SK-N-SH treated with all-trans-retinoic acid at 6 μM for 48 hours (cell line): ENCODE data around the gene TRAPPC4.
"Not testable (repeated sequence)": the region's sequence is repeated elsewhere in the genome, so short reads cannot be mapped to it uniquely, and the experiment has no call there.

Experiments used
- RARB ChIP-seq: fragments of 250-450 bp; sonication (Bioruptor Pico); IDR thresholded peaks from 2 replicates; pipeline ENCODE4 v1.8.0; 2021; ENCODE audit warnings: mild to moderate bottlenecking, moderate library complexity
- TF ChIP-seq, protein P1 (sequence below): fragments of 250-450 bp; sonication (Bioruptor Pico); IDR thresholded peaks from 2 replicates; pipeline ENCODE4 v1.5.1; 2020; ENCODE audit warnings: low read depth, mild to moderate bottlenecking, moderate library complexity
- TF ChIP-seq, protein P2 (sequence below): fragments of 250-450 bp; sonication (Bioruptor Pico); IDR thresholded peaks from 2 replicates; pipeline ENCODE4 v1.8.0; 2020; ENCODE audit warnings: mild to moderate bottlenecking, moderate library complexity, borderline replicate concordance

DNA sequence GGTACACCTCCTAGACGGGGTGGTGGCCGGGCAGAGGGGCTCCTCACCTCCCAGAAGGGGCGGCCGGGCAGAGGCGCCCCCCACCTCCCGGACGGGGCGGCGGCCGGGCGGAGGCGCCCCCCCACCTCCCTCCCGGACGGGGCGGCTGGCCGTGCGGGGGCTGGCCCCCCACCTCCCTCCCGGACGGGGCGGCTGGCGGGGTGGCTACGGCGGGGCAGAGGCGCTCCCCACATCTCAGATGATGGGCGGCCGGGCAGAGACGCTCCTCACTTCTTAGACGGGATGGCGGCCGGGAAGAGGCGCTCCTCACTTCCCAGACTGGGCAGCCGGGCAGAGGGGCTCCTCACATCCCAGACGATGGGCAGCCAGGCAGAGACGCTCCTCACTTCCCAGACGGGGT is 40.6 kb downstream of the TRAPPC4 start:
- not testable (repeated sequence) for TF ChIP-seq RARB (CRISPR knock-in tag)
- TF ChIP-seq, protein P1, sequence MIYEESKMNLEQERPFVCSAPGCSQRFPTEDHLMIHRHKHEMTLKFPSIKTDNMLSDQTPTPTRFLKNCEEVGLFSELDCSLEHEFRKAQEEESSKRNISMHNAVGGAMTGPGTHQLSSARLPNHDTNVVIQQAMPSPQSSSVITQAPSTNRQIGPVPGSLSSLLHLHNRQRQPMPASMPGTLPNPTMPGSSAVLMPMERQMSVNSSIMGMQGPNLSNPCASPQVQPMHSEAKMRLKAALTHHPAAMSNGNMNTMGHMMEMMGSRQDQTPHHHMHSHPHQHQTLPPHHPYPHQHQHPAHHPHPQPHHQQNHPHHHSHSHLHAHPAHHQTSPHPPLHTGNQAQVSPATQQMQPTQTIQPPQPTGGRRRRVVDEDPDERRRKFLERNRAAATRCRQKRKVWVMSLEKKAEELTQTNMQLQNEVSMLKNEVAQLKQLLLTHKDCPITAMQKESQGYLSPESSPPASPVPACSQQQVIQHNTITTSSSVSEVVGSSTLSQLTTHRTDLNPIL (CRISPR knock-in tag), result not testable (repeated sequence)
- TF ChIP-seq, protein P2, sequence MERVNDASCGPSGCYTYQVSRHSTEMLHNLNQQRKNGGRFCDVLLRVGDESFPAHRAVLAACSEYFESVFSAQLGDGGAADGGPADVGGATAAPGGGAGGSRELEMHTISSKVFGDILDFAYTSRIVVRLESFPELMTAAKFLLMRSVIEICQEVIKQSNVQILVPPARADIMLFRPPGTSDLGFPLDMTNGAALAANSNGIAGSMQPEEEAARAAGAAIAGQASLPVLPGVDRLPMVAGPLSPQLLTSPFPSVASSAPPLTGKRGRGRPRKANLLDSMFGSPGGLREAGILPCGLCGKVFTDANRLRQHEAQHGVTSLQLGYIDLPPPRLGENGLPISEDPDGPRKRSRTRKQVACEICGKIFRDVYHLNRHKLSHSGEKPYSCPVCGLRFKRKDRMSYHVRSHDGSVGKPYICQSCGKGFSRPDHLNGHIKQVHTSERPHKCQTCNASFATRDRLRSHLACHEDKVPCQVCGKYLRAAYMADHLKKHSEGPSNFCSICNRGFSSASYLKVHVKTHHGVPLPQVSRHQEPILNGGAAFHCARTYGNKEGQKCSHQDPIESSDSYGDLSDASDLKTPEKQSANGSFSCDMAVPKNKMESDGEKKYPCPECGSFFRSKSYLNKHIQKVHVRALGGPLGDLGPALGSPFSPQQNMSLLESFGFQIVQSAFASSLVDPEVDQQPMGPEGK, result not testable (repeated sequence)
